Stimulated activated naive CD8-positive, alpha-beta T cell treated with anti-CD3 and anti-CD28 coated beads, Interleukin-15, Interleukin-2, amounts not matched to agents 100 U/mL and 50 U/mL, for 24 hours (primary cell): Measurements from ENCODE around the gene YBX1.
"Not testable (repeated sequence)": the region's sequence is repeated elsewhere in the genome, so short reads cannot be mapped to it uniquely, and the experiment has no call there.

Experiments
- ATAC-seq: fragments of 150-1000 bp; cut with Tn5 transposase; one replicate; pipeline ENCODE4 v1.10.0; 2021
- DNase-seq: peaks from one replicate; pipeline ENCODE4 v3.0.0; 2021

YBX1 gene

GRCh38 chr1:42690477-42691156, 8.4 kb downstream of the YBX1 start:
- peak; percentile 72 for ATAC-seq
- DNase-seq: no peak

GRCh38 chr1:42691157-42691498, 8.9 kb downstream of the YBX1 start:
- no peak for ATAC-seq

GRCh38 chr1:42692461-42692860, 10.2 kb downstream of the YBX1 start:
- ATAC-seq (no peak), DNase-seq (no peak)

More at GRCh38 chr1:42691157-42691498, 8.9 kb downstream of the YBX1 start:
- DNase-seq: no peak

- ATAC-seq: no peak
- no peak for DNase-seq
Measured at GRCh38 chr1:42692911-42693310, 10.7 kb downstream of the YBX1 start.

GRCh38 chr1:42698081-42698813, 16.0 kb downstream of the YBX1 start:
- DNase-seq (no peak), ATAC-seq (no peak)

- DNase-seq (no peak), ATAC-seq (no peak)
Measured at GRCh38 chr1:42700006-42700405, 17.8 kb downstream of the YBX1 start.

- ATAC-seq (no peak), DNase-seq (no peak)
Measured at GRCh38 chr1:42703888-42704464, 21.8 kb downstream of the YBX1 start.

- not testable (repeated sequence) for ATAC-seq, DNase-seq
Measured at GRCh38 chr1:42712808-42713207, 30.6 kb downstream of the YBX1 start.

GRCh38 chr1:42713293-42713692, 31.1 kb downstream of the YBX1 start:
- ATAC-seq: no peak
- no peak for DNase-seq

- not testable (repeated sequence) for DNase-seq, ATAC-seq
Measured at GRCh38 chr1:42714441-42714840, 32.2 kb downstream of the YBX1 start.

GRCh38 chr1:42720868-42721267, 38.6 kb downstream of the YBX1 start:
- DNase-seq: no peak
- no peak for ATAC-seq

GRCh38 chr1:42721926-42722325, 39.7 kb downstream of the YBX1 start:
- ATAC-seq: no peak
- no peak for DNase-seq

- ATAC-seq, DNase-seq: not testable (repeated sequence)
Measured at GRCh38 chr1:42722403-42722802, 40.2 kb downstream of the YBX1 start.

GRCh38 chr1:42723511-42723910, 41.3 kb downstream of the YBX1 start:
- no peak for ATAC-seq
- DNase-seq: no peak

GRCh38 chr1:42725820-42726219, 43.6 kb downstream of the YBX1 start:
- not testable (repeated sequence) for DNase-seq, ATAC-seq

GRCh38 chr1:42730002-42730401, 47.8 kb downstream of the YBX1 start:
- ATAC-seq (no peak), DNase-seq (no peak)

- peak; percentile 59 for DNase-seq
- ATAC-seq: peak; percentile 81
Measured at GRCh38 chr1:42730988-42731387, 48.8 kb downstream of the YBX1 start.

- ATAC-seq: no peak
- DNase-seq: no peak
Measured at GRCh38 chr1:42731585-42731984, 49.4 kb downstream of the YBX1 start.

- DNase-seq: no peak
Measured at GRCh38 chr1:42732126-42732680, 50.0 kb downstream of the YBX1 start.

GRCh38 chr1:42733415-42734200, 51.4 kb downstream of the YBX1 start:
- ATAC-seq: no peak
- DNase-seq: no peak

More at GRCh38 chr1:42732126-42732680, 50.0 kb downstream of the YBX1 start:
- no peak for ATAC-seq

- no peak for ATAC-seq
- DNase-seq: no peak
Measured at GRCh38 chr1:42734201-42735035, 52.2 kb downstream of the YBX1 start.
